ENCODE data around the gene FGA.

FGA gene

DNA sequence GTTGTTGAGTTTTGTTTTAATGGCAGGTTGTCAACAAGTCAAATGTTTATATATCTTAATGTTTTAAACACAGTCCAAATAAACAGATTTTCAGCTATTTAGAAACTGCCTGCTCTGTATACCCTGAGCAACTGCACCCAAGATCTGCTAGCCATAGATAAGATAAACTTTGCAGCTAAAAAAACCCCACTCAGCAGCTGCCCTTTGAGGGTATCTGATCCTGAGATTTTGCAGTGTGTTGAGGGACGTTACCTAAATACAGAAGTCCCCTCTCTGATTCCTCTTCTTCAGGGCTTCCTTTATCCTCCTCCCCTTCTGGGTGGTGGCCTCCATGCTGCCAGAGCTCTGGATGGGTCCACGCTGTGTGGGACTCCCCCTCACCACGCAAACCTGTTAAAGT lies 32.9 kb upstream of the FGA start (continued):
- TF ChIP-seq, protein P1, sequence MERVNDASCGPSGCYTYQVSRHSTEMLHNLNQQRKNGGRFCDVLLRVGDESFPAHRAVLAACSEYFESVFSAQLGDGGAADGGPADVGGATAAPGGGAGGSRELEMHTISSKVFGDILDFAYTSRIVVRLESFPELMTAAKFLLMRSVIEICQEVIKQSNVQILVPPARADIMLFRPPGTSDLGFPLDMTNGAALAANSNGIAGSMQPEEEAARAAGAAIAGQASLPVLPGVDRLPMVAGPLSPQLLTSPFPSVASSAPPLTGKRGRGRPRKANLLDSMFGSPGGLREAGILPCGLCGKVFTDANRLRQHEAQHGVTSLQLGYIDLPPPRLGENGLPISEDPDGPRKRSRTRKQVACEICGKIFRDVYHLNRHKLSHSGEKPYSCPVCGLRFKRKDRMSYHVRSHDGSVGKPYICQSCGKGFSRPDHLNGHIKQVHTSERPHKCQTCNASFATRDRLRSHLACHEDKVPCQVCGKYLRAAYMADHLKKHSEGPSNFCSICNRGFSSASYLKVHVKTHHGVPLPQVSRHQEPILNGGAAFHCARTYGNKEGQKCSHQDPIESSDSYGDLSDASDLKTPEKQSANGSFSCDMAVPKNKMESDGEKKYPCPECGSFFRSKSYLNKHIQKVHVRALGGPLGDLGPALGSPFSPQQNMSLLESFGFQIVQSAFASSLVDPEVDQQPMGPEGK (CRISPR knock-in tag; IDR thresholded peaks at IDR 0.05; ENCODE audit: borderline replicate concordance), result no peak
- TF ChIP-seq, protein P2, sequence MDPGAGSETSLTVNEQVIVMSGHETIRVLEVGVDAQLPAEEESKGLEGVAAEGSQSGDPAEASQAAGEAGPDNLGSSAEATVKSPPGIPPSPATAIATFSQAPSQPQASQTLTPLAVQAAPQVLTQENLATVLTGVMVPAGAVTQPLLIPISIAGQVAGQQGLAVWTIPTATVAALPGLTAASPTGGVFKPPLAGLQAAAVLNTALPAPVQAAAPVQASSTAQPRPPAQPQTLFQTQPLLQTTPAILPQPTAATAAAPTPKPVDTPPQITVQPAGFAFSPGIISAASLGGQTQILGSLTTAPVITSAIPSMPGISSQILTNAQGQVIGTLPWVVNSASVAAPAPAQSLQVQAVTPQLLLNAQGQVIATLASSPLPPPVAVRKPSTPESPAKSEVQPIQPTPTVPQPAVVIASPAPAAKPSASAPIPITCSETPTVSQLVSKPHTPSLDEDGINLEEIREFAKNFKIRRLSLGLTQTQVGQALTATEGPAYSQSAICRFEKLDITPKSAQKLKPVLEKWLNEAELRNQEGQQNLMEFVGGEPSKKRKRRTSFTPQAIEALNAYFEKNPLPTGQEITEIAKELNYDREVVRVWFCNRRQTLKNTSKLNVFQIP (CRISPR knock-in tag; IDR thresholded peaks at IDR 0.05; ENCODE audit: borderline replicate concordance, low read depth), result no peak
- no peak for TF ChIP-seq ZNF8 (CRISPR knock-in tag; IDR thresholded peaks at IDR 0.05)
- no peak for TF ChIP-seq TCF4 (CRISPR knock-in tag; IDR thresholded peaks at IDR 0.05; ENCODE audit: borderline replicate concordance)
- TF ChIP-seq, protein P3, sequence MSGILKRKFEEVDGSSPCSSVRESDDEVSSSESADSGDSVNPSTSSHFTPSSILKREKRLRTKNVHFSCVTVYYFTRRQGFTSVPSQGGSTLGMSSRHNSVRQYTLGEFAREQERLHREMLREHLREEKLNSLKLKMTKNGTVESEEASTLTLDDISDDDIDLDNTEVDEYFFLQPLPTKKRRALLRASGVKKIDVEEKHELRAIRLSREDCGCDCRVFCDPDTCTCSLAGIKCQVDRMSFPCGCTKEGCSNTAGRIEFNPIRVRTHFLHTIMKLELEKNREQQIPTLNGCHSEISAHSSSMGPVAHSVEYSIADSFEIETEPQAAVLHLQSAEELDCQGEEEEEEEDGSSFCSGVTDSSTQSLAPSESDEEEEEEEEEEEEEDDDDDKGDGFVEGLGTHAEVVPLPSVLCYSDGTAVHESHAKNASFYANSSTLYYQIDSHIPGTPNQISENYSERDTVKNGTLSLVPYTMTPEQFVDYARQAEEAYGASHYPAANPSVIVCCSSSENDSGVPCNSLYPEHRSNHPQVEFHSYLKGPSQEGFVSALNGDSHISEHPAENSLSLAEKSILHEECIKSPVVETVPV (CRISPR knock-in tag; IDR thresholded peaks at IDR 0.05), result no peak
- no peak for TF ChIP-seq ZFP3 (CRISPR knock-in tag; IDR thresholded peaks at IDR 0.05)
- no peak for TF ChIP-seq TOX (CRISPR knock-in tag; IDR thresholded peaks at IDR 0.05; ENCODE audit: borderline replicate concordance)
- TF ChIP-seq SNAI2 (CRISPR knock-in tag; IDR thresholded peaks at IDR 0.05), result no peak
- no peak for TF ChIP-seq ZFP30 (CRISPR knock-in tag; IDR thresholded peaks at IDR 0.05)
- TF ChIP-seq ARNTL (CRISPR knock-in tag; IDR thresholded peaks at IDR 0.05; ENCODE audit: borderline replicate concordance, low read depth), result no peak

DNA sequence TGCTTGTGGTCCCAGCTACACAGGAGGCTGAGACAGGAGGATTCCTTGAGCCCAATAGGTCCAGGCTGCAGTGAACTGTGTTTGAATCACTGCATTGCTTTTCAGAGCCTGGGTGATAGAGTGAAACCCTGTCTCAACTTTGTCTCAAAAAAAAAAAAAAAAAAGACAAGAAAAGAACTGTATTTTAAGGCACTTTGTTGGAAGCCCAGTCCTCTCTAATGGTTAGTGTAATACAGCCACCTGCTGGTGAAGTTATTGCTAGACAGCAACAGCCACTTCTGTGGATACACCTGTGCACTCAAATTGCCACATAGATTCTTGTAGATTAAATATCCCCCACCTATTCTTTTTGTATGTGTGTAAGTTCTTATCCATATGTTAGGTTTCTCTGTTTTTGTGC lies 32.1 kb upstream of the FGA start:
- ATAC-seq, result peak; percentile 70
- TF ChIP-seq ZC3H10 (CRISPR knock-in tag; IDR thresholded peaks at IDR 0.05), result no peak
- TF ChIP-seq SNAI2 (CRISPR knock-in tag; IDR thresholded peaks at IDR 0.05), result no peak
- no peak for TF ChIP-seq ZFP3 (CRISPR knock-in tag; IDR thresholded peaks at IDR 0.05)
- TF ChIP-seq ARNTL (CRISPR knock-in tag; IDR thresholded peaks at IDR 0.05; ENCODE audit: borderline replicate concordance, low read depth), result no peak
- no peak for TF ChIP-seq PPARA (CRISPR knock-in tag; IDR thresholded peaks at IDR 0.05; ENCODE audit: borderline replicate concordance)
- TF ChIP-seq ZNF565 (CRISPR knock-in tag; conservative IDR thresholded peaks at IDR 0.05; ENCODE audit: low read depth), result no peak
- TF ChIP-seq, protein P4, sequence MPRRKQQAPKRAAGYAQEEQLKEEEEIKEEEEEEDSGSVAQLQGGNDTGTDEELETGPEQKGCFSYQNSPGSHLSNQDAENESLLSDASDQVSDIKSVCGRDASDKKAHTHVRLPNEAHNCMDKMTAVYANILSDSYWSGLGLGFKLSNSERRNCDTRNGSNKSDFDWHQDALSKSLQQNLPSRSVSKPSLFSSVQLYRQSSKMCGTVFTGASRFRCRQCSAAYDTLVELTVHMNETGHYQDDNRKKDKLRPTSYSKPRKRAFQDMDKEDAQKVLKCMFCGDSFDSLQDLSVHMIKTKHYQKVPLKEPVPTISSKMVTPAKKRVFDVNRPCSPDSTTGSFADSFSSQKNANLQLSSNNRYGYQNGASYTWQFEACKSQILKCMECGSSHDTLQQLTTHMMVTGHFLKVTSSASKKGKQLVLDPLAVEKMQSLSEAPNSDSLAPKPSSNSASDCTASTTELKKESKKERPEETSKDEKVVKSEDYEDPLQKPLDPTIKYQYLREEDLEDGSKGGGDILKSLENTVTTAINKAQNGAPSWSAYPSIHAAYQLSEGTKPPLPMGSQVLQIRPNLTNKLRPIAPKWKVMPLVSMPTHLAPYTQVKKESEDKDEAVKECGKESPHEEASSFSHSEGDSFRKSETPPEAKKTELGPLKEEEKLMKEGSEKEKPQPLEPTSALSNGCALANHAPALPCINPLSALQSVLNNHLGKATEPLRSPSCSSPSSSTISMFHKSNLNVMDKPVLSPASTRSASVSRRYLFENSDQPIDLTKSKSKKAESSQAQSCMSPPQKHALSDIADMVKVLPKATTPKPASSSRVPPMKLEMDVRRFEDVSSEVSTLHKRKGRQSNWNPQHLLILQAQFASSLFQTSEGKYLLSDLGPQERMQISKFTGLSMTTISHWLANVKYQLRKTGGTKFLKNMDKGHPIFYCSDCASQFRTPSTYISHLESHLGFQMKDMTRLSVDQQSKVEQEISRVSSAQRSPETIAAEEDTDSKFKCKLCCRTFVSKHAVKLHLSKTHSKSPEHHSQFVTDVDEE (CRISPR knock-in tag; IDR thresholded peaks at IDR 0.05), result no peak
- no peak for TF ChIP-seq RARB (CRISPR knock-in tag; IDR thresholded peaks at IDR 0.05)
- TF ChIP-seq ZNF8 (CRISPR knock-in tag; IDR thresholded peaks at IDR 0.05), result no peak
- TF ChIP-seq TCF4 (CRISPR knock-in tag; IDR thresholded peaks at IDR 0.05; ENCODE audit: borderline replicate concordance), result no peak
- no peak for TF ChIP-seq TOX (CRISPR knock-in tag; IDR thresholded peaks at IDR 0.05; ENCODE audit: borderline replicate concordance)
- TF ChIP-seq CSDC2 (CRISPR knock-in tag; IDR thresholded peaks at IDR 0.05), result no peak
- no peak for TF ChIP-seq ZNF70 (CRISPR knock-in tag; IDR thresholded peaks at IDR 0.05)

DNA sequence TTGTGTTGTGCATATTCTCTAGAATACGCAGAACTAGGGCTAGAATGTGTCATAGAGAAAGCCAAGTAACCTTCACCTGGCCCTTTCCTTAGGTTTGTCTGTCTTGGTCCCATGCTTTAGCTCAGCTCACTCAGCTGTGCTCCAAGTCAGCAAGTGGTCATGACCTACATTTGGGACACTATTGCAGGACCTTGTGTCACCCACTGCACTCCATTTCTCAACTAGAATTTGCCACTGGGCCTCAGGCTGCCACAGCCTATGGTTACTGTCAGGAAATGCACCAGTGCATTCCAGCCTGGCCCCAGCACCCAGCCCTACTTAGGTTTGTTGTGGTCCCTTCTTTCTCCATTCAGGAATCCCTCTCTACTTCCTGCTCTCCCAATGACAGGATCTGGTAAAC lies 29.6 kb upstream of the FGA start:
- ATAC-seq, result no peak
- TF ChIP-seq ZC3H10 (CRISPR knock-in tag; IDR thresholded peaks at IDR 0.05) (no peak), GLIS3 (CRISPR knock-in tag; IDR thresholded peaks at IDR 0.05) (no peak), ZFP30 (CRISPR knock-in tag; IDR thresholded peaks at IDR 0.05) (no peak), RARB (CRISPR knock-in tag; IDR thresholded peaks at IDR 0.05) (no peak), BACH2 (CRISPR knock-in tag; IDR thresholded peaks at IDR 0.05; ENCODE audit: borderline replicate concordance) (no peak), ZNF8 (CRISPR knock-in tag; IDR thresholded peaks at IDR 0.05) (no peak), ESRRG (CRISPR knock-in tag; IDR thresholded peaks at IDR 0.05) (no peak), ZNF565 (CRISPR knock-in tag; conservative IDR thresholded peaks at IDR 0.05; ENCODE audit: low read depth) (no peak), ZFP3 (CRISPR knock-in tag; IDR thresholded peaks at IDR 0.05) (no peak), PPARA (CRISPR knock-in tag; IDR thresholded peaks at IDR 0.05; ENCODE audit: borderline replicate concordance) (no peak)
- TF ChIP-seq, protein P3 (CRISPR knock-in tag; IDR thresholded peaks at IDR 0.05), result no peak

Data from SK-N-SH treated with all-trans-retinoic acid at 6 μM for 48 hours (cell line).